Mucosa of descending colon (tissue), 3 donors: ENCODE measurements around the gene NIPAL1. TPM values are rescaled to one million over a fixed set of nuclear protein-coding genes. Genes with fewer than 3 reads are reported as not detected.

ENCODE experiments used
- ATAC-seq: fragments of 200-7000 bp; cut with Tn5 transposase; one replicate; pipeline ENCODE4 v1.9.1; 2020; ENCODE audit warnings: mild to moderate bottlenecking, moderate library complexity
- DNase-seq, 3 donors: peaks; one replicate each; pipeline ENCODE4 v3.0.0-alpha.2; 2020
- H3K36me3 ChIP-seq: fragments of 200-600 bp; one replicate; pipeline ENCODE4 v1.8.0; 2021; ENCODE audit warnings: low read depth, mild to moderate bottlenecking
- H3K4me1 ChIP-seq: fragments of 200-600 bp; one replicate; pipeline ENCODE4 v1.8.0; 2021; ENCODE audit warnings: low read depth, mild to moderate bottlenecking
- H3K4me3 ChIP-seq: fragments of 200-600 bp; one replicate; pipeline ENCODE4 v1.8.0; 2021; ENCODE audit warnings: mild to moderate bottlenecking
- H3K9me3 ChIP-seq: fragments of 200-600 bp; one replicate; pipeline ENCODE4 v1.8.0; 2021; ENCODE audit warnings: mild to moderate bottlenecking
- CTCF ChIP-seq: fragments of 200-600 bp; IDR thresholded peaks from one replicate; pipeline ENCODE4 v1.8.0; 2022; ENCODE audit warnings: antibody characterized with exemption, mild to moderate bottlenecking
- intact Hi-C, 2 donors: fragments of 100-400 bp; cut with DNase I in 1 of 2; cut with micrococcal nuclease in 1 of 2; formaldehyde crosslinking; loops; one replicate each; pipeline versions ENCODE4 v1.11.0 to v1.11.1; 2022; cut with DNase I, micrococcal nuclease
- long read RNA-seq, 2 donors: library from polyadenylated mRNA; unstranded; transcript quantifications; one replicate each; pipeline ENCODE4 v2.0.0, GENCODE V29; 2019 to 2021
- total RNA-seq, 3 donors: library from RNA; stranded (reverse); fragmentation: NEBNext Ultra II Directional in 2 of 3; extraction: Animal tissue kit (Norgen Biotek cat#: 25700) in 2 of 3; gene quantifications; one replicate each; pipeline versions ENCODE4 v1.2.1 to v1.2.4, GENCODE V29; 2021 to 2023
- donor health status: DM: no; HTN: no; CAD: no; lungs with moderate emphysema.
- donor health status: DM: no; HTN: no; CAD: no.
- donor health status: DM: no; HTN: yes; CAD: no.

NIPAL1 gene
- total RNA-seq = 10 to 100 TPM; 24.1 to 67.7 (median 51.0) TPM
- long read RNA-seq, donor 1, full-length matches to known transcripts = 11 of 17 reads
- long read RNA-seq, donor 1, partial matches to known transcripts = 0 of 17 reads
- long read RNA-seq, donor 1, other reads (novel, unspliced or antisense) = 6 of 17 reads
- long read RNA-seq, donor 2, full-length matches to known transcripts = 33 of 40 reads
- long read RNA-seq, donor 2, partial matches to known transcripts = 0 of 40 reads
- long read RNA-seq, donor 2, other reads (novel, unspliced or antisense) = 7 of 40 reads

DNA sequence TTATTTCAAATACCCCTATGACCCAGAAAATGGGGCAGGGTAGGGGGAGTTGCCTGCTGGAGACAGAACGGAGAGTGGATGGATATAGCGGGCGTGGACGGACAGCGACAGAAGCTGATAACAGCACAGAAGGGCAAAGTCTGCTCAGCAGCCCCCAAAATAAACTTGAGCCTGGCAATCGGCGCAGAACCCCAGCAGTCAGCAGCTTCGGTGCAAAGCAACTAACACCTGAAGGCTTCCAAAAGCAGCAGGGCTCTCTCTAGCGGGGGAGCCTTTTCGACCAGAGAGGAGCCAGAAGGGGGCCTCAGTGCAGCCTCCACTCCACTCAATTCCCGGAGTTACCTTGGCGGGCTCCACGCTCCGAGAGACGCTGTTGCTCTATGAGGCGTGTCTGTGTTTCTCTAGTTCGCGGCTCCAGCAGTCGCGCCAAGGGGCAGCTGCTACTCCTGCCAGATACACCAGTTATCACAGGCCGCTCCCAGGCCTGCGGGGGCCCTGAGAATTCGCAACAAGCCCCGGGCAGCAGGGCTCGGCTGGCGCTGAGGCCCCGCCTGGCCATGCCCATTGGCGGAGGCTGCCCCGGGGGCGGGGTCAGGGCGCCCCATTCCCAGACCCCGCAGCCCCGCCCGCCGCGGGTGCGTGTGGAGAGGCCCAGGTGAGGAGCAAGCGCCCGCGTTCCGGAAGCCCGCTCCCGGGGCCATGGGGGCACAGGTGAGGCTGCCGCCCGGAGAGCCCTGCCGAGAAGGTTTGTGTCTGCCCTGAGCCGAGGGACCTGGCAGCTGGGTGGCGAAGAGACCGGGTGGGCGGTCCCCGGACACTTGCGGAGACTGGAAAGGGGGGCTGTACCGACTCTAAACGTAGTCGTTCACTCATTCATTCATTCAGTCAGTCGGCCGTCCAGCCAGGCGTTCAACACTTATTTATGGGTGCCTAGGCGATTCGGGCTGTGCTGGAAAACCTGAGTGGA, at the start of gene NIPAL1, which contains the start of gene CNGA1:
NIPAL1 (plus strand) TSS at position 632 of the 967 bp plus-strand sequence; CDS start at position 700, 68 bp downstream.
CNGA1 (minus strand) TSS at position 541 of the 967 bp plus-strand sequence. CDS start 63,992 bp downstream, outside the sequence.
- H3K4me3 ChIP-seq = peak within 1 kb of the TSS; percentile 35
- peaks cover 28% of the 10 kb centered on the region for H3K4me1 ChIP-seq
- ATAC-seq = peak; percentile 95
- no peak for TF ChIP-seq CTCF
- intact Hi-C loops = no loop called here
- peak; percentile 92 to 95 (median 93) for DNase-seq
- H3K36me3 ChIP-seq = no peaks in the 10 kb centered on the region
- H3K9me3 ChIP-seq = no peaks in the 10 kb centered on the region

GRCh38 chr4:47968847-47969246, 47.7 kb upstream of the NIPAL1 start:
- intact Hi-C loops = no loop called here
- H3K9me3 ChIP-seq = no peaks in the 10 kb centered on the region
- DNase-seq (no peak), ATAC-seq (no peak)
- H3K4me3 ChIP-seq = no peak overlapping the region
- no peaks in the 10 kb centered on the region for H3K4me1 ChIP-seq
- no peak for TF ChIP-seq CTCF
- H3K36me3 ChIP-seq = no peaks in the 10 kb centered on the region

GRCh38 chr4:47972181-47972580, 44.4 kb upstream of the NIPAL1 start:
- no peak for TF ChIP-seq CTCF
- Histone ChIP-seq H3K4me1 (no peaks in the 10 kb centered on the region), H3K9me3 (no peaks in the 10 kb centered on the region), H3K36me3 (no peaks in the 10 kb centered on the region), H3K4me3 (no peak overlapping the region)
- no peak for DNase-seq
- intact Hi-C loops = no loop called here
- peak; percentile 26 for ATAC-seq

DNA sequence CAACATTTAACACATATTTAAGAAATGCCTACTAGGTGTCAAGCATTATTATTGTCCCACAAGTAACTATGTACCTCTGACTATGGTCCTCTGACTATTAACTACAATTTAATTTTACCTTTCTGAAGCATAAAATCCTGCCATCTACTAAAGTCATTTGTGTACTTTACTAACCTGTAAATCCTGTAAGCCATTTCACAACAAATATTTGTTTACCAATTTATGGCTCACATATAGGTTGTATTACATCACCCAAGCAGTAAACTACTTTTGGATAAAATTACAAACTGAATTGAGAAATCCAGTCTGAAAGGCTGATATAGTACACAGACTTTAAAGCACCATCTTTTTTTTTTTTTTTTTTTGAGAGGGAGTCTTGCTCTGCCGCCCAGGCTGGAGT, 43.9 kb upstream of the NIPAL1 start:
- no peak for DNase-seq

DNA sequence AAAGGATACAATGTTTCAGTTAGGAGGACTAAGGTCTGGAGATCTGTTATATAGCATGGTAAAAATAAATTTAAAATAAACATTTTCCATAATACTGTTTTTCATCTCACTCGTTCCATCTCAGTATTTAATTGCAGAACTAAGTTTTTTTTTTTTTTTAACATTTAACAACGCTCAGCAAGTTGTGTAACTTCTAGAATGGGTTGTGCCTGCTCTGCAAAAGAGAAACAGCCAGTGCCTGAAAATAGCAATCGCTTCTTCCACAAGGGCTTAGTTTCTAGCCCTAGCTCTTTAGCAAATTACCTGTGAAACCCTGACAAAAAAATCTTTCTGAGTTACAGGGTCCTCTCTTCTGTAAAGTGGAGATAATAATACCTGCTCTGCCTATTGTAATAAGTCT, 42.0 kb upstream of the NIPAL1 start:
- Histone ChIP-seq H3K36me3 (no peaks in the 10 kb centered on the region), H3K4me3 (no peak overlapping the region), H3K9me3 (no peaks in the 10 kb centered on the region), H3K4me1 (no peaks in the 10 kb centered on the region)
- no peak for DNase-seq
- intact Hi-C loops = no loop called here
- TF ChIP-seq CTCF = no peak
- ATAC-seq = no peak

More for the DNA sequence above, 43.9 kb upstream of the NIPAL1 start:
- ATAC-seq = no peak
- no peaks in the 10 kb centered on the region for H3K36me3 ChIP-seq
- intact Hi-C loops = no loop called here
- H3K4me1 ChIP-seq = no peaks in the 10 kb centered on the region
- no peak for TF ChIP-seq CTCF
- no peak overlapping the region for H3K4me3 ChIP-seq
- H3K9me3 ChIP-seq = no peaks in the 10 kb centered on the region
